ENCODE data around the gene STAT2.

GRCh38 chr12:56326533-56326932 is 33.4 kb downstream of the STAT2 start:
- no peak for TF ChIP-seq POLR2A (IDR thresholded peaks at IDR 0.05; ENCODE audit: low read depth, low read length)
- no peak for TF ChIP-seq TAF1 (IDR thresholded peaks at IDR 0.05; ENCODE audit: borderline replicate concordance, low read depth, low read length)
- no peak for TF ChIP-seq POLR2AphosphoS5 (IDR thresholded peaks at IDR 0.05; ENCODE audit: low read depth, low read length)

All from GM12892 (cell line).